Peyer's patch (tissue), 4 donors: Measurements from ENCODE around the gene DDI1.

Experiments
- POLR2A ChIP-seq, 2 donors: fragments of 450-650 bp; IDR thresholded peaks; one replicate each; pipeline ENCODE4 v1.5.1; 2017; ENCODE audit warnings: antibody characterized with exemption in 2 of 2, mild to moderate bottlenecking in 2 of 2, moderate library complexity in 2 of 2
- TF ChIP-seq, protein P1 (sequence below), 6 experiments: fragments of 450-650 bp in 4 of 6; fragments of 200-600 bp in 2 of 6; sonication (generic) in 1 of 6; IDR thresholded peaks; one replicate each; pipeline ENCODE4 v1.5.1; 2017 to 2019; ENCODE audit warnings: antibody characterized with exemption in 6 of 6, mild to moderate bottlenecking in 3 of 6, moderate library complexity in 1 of 6

DNA sequence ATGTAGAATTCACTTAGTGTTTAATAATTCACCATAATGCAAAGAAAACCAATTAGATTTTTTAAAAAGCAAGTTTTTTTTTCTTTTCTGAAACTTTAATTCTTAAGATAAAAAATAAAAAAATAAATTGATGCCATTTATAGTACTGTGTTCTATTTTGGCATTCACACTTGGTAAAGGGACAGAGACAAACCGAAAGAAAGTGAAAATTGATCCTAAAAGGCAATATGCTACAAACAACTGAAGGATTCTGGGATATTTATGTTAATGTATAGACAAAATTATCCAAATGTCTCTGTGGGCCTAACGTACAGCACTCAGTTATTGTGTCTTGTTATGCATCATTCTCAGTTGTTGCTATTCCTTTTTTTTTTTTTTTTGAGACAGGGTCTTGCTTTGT, 41.9 kb upstream of the DDI1 start:
- TF ChIP-seq, protein P1, sequence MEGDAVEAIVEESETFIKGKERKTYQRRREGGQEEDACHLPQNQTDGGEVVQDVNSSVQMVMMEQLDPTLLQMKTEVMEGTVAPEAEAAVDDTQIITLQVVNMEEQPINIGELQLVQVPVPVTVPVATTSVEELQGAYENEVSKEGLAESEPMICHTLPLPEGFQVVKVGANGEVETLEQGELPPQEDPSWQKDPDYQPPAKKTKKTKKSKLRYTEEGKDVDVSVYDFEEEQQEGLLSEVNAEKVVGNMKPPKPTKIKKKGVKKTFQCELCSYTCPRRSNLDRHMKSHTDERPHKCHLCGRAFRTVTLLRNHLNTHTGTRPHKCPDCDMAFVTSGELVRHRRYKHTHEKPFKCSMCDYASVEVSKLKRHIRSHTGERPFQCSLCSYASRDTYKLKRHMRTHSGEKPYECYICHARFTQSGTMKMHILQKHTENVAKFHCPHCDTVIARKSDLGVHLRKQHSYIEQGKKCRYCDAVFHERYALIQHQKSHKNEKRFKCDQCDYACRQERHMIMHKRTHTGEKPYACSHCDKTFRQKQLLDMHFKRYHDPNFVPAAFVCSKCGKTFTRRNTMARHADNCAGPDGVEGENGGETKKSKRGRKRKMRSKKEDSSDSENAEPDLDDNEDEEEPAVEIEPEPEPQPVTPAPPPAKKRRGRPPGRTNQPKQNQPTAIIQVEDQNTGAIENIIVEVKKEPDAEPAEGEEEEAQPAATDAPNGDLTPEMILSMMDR (IDR thresholded peaks at IDR 0.05) = no peak
- TF ChIP-seq POLR2A (IDR thresholded peaks at IDR 0.05) = no peak
